ENCODE results near the gene SPINK4. TPM values are rescaled to one million over a fixed set of nuclear protein-coding genes. Genes with fewer than 3 reads are reported as not detected.

SPINK4 gene
- total RNA-seq, 1 donor from 2014 or later: not detected

- Mint-ChIP-seq H3K4me3 (ENCODE audit: unreplicated experiment) (no peak overlapping the region), H3K36me3 (ENCODE audit: unreplicated experiment) (no peaks in the 10 kb centered on the region), H3K27me3 (ENCODE audit: unreplicated experiment) (peaks cover 5% of the 10 kb centered on the region), H3K4me1 (ENCODE audit: low read depth, unreplicated experiment) (no peaks in the 10 kb centered on the region), H3K27ac (ENCODE audit: unreplicated experiment) (no peak overlapping the region), H3K9me3 (ENCODE audit: unreplicated experiment) (no peaks in the 10 kb centered on the region)
- TF ChIP-seq CTCF (IDR thresholded peaks at IDR 0.05; ENCODE audit: partially characterized antibody, unreplicated experiment): no peak
- no peak for DNase-seq
Observed at GRCh38 chr9:33222031-33222430, 17.9 kb upstream of the SPINK4 start.

- H3K36me3 Mint-ChIP-seq (ENCODE audit: unreplicated experiment): no peaks in the 10 kb centered on the region
- no peaks in the 10 kb centered on the region for H3K4me1 Mint-ChIP-seq (ENCODE audit: low read depth, unreplicated experiment)
- no peak for TF ChIP-seq CTCF (IDR thresholded peaks at IDR 0.05; ENCODE audit: partially characterized antibody, unreplicated experiment)
- H3K4me3 Mint-ChIP-seq (ENCODE audit: unreplicated experiment): no peak overlapping the region
- no peak for DNase-seq
- H3K9me3 Mint-ChIP-seq (ENCODE audit: unreplicated experiment): no peaks in the 10 kb centered on the region
- H3K27me3 Mint-ChIP-seq (ENCODE audit: unreplicated experiment): peaks cover 2% of the 10 kb centered on the region
- H3K27ac Mint-ChIP-seq (ENCODE audit: unreplicated experiment): no peak overlapping the region
Observed at GRCh38 chr9:33223696-33224095, 16.3 kb upstream of the SPINK4 start.

DNA sequence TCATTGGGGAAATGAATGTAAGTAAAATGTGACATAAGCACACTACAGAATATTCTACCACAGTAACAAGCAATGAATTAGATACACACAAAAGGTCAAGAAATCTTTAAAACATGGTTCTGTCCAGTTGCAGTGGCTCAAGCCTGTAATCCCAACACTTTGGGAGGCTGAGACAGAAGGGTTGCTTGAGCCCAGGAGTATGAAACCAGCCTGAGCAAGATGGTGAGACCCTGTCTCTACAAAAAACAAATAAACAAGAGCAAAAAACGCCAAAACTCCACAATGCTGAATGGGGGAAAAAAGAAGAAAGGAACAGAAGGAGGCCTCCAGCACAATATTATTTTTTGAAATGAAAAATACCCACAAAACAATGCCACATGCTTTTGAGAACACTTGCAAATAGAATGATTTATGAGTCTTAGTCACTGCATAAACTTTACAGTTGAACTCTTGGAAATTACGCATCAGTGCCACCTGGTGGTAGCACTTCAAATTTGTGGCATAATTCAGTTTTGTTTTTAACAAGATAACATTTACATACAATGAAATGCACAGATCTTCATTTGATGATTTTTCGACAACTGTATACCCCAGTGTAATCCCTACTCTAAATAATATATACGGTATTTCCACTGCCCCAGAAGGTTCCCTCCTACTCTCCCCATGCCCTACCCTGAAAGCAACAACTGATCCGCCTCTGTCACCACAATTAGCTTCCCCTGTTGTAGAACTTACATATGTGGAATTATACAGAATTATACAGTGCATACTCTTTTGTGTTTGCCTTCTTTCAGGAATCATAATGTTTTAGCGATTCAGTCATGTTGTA lies 14.4 kb upstream of the SPINK4 start:
- no peak overlapping the region for H3K27ac Mint-ChIP-seq (ENCODE audit: unreplicated experiment)
- peak; percentile 89 for TF ChIP-seq CTCF (IDR thresholded peaks at IDR 0.05; ENCODE audit: partially characterized antibody, unreplicated experiment)
- peaks cover 5% of the 10 kb centered on the region for H3K27me3 Mint-ChIP-seq (ENCODE audit: unreplicated experiment)
- no peaks in the 10 kb centered on the region for H3K9me3 Mint-ChIP-seq (ENCODE audit: unreplicated experiment)
- DNase-seq: peak; percentile 45
- no peaks in the 10 kb centered on the region for H3K36me3 Mint-ChIP-seq (ENCODE audit: unreplicated experiment)
- no peak overlapping the region for H3K4me3 Mint-ChIP-seq (ENCODE audit: unreplicated experiment)
- no peaks in the 10 kb centered on the region for H3K4me1 Mint-ChIP-seq (ENCODE audit: low read depth, unreplicated experiment)

DNA sequence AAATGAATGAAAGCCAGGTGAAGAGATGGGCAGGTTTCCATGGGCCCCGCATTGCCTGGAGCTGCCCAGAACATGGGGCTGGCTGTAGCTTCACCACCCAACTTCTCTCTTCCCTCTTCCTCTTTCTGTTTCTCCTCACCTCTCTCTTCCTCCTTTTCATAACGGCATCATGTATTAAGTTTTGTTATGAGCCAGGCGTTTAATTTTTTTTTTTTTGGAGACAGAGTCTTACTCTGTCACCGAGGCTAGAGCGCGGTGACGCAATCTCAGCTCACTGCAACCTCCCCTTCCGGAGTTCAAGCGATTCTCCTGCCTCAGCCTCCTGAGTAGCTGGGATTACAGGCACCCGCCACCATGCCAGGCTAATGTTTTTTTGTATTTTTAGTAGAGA lies 13.0 kb upstream of the SPINK4 start:
- TF ChIP-seq CTCF (IDR thresholded peaks at IDR 0.05; ENCODE audit: partially characterized antibody, unreplicated experiment): no peak
- no peaks in the 10 kb centered on the region for H3K36me3 Mint-ChIP-seq (ENCODE audit: unreplicated experiment)
- H3K27ac Mint-ChIP-seq (ENCODE audit: unreplicated experiment): no peak overlapping the region
- H3K9me3 Mint-ChIP-seq (ENCODE audit: unreplicated experiment): no peaks in the 10 kb centered on the region
- DNase-seq: no peak
- H3K4me1 Mint-ChIP-seq (ENCODE audit: low read depth, unreplicated experiment): no peaks in the 10 kb centered on the region
- H3K27me3 Mint-ChIP-seq (ENCODE audit: unreplicated experiment): peaks cover 3% of the 10 kb centered on the region
- H3K4me3 Mint-ChIP-seq (ENCODE audit: unreplicated experiment): no peak overlapping the region

GRCh38 chr9:33227741-33228140 lies 12.2 kb upstream of the SPINK4 start:
- peaks cover 3% of the 10 kb centered on the region for H3K27me3 Mint-ChIP-seq (ENCODE audit: unreplicated experiment)
- H3K9me3 Mint-ChIP-seq (ENCODE audit: unreplicated experiment): peaks cover 2% of the 10 kb centered on the region
- H3K4me3 Mint-ChIP-seq (ENCODE audit: unreplicated experiment): no peak overlapping the region
- H3K4me1 Mint-ChIP-seq (ENCODE audit: low read depth, unreplicated experiment): no peaks in the 10 kb centered on the region
- no peak for DNase-seq
- peaks cover under 1% of the 10 kb centered on the region for H3K36me3 Mint-ChIP-seq (ENCODE audit: unreplicated experiment)
- TF ChIP-seq CTCF (IDR thresholded peaks at IDR 0.05; ENCODE audit: partially characterized antibody, unreplicated experiment): no peak
- H3K27ac Mint-ChIP-seq (ENCODE audit: unreplicated experiment): no peak overlapping the region

All from glutamatergic neuron (in vitro differentiated cells).